Measurements from ENCODE around the gene SLC19A1. TPM values are rescaled to one million over a fixed set of nuclear protein-coding genes. Genes with fewer than 3 reads are reported as not detected.

Gene SLC19A1
- total RNA-seq, 2 donors from 2014 or later = 4.7 to 6.1 TPM

DNA sequence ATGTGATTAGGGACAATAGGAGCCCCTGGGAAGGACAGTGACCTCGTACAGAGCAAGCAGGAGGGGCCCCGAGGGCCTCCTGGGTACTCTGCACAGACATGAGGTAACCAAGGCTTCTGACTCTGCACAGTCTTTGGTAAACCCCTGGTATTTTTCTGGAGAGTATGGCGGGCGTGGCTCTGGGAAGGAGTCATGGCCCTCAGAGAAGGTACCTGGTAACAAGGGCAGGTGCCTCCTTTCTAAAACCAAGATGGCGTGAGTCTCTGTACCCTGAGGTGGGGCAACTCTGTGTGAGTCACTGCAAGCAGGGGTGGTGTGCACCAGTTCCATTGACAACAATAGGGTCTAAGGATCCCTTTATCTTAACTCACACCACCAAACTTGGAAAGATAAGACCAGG lies 39.9 kb upstream of the SLC19A1 start:
- ATAC-seq (ENCODE audit: insufficient number of reproducible peaks, low FRiP score, low read depth) (no peak), DNase-seq (ENCODE audit: low spot score) (no peak)
- Histone ChIP-seq H3K4me3 (no peak overlapping the region), H3K4me1 (ENCODE audit: control insufficient read depth in 1 of 2, low read depth in 2 of 2) (no peaks in the 10 kb centered on the region), H3K27me3 (replicated peaks; ENCODE audit: insufficient read depth) (no peaks in the 10 kb centered on the region), H3K27ac (no peak overlapping the region), H3K9me3 (peaks cover 15% of the 10 kb centered on the region), H3K36me3 (no peaks in the 10 kb centered on the region)
- TF ChIP-seq, protein P1, sequence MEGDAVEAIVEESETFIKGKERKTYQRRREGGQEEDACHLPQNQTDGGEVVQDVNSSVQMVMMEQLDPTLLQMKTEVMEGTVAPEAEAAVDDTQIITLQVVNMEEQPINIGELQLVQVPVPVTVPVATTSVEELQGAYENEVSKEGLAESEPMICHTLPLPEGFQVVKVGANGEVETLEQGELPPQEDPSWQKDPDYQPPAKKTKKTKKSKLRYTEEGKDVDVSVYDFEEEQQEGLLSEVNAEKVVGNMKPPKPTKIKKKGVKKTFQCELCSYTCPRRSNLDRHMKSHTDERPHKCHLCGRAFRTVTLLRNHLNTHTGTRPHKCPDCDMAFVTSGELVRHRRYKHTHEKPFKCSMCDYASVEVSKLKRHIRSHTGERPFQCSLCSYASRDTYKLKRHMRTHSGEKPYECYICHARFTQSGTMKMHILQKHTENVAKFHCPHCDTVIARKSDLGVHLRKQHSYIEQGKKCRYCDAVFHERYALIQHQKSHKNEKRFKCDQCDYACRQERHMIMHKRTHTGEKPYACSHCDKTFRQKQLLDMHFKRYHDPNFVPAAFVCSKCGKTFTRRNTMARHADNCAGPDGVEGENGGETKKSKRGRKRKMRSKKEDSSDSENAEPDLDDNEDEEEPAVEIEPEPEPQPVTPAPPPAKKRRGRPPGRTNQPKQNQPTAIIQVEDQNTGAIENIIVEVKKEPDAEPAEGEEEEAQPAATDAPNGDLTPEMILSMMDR (IDR thresholded peaks at IDR 0.05) = no peak

DNA sequence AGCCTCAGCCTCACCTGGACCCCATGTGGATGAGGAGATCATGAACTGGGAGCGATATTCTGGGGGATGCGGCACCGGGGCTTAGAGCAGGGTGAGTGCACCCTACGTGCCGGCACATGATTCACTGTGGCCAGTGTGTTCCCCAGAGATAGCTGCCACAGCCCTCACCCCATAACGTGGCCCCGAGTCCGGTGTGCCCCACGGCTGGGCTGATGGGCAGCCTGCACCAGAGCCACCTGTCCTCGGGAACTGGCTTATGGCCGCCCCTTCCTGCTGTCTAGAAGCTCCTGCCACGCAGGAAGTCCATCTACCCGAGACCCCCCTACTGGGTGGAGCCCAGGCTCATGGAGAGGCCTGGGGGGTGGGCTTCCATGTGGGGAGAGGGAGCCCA lies 39.1 kb upstream of the SLC19A1 start:
- TF ChIP-seq, protein P1 (IDR thresholded peaks at IDR 0.05) = no peak
- no peak overlapping the region for H3K27ac ChIP-seq
- no peaks in the 10 kb centered on the region for H3K27me3 ChIP-seq (replicated peaks; ENCODE audit: insufficient read depth)
- no peaks in the 10 kb centered on the region for H3K4me1 ChIP-seq (ENCODE audit: control insufficient read depth in 1 of 2, low read depth in 2 of 2)
- DNase-seq (ENCODE audit: low spot score) (no peak), ATAC-seq (ENCODE audit: insufficient number of reproducible peaks, low FRiP score, low read depth) (no peak)
- no peaks in the 10 kb centered on the region for H3K36me3 ChIP-seq
- H3K9me3 ChIP-seq = peaks cover 7% of the 10 kb centered on the region
- H3K4me3 ChIP-seq = no peak overlapping the region

DNA sequence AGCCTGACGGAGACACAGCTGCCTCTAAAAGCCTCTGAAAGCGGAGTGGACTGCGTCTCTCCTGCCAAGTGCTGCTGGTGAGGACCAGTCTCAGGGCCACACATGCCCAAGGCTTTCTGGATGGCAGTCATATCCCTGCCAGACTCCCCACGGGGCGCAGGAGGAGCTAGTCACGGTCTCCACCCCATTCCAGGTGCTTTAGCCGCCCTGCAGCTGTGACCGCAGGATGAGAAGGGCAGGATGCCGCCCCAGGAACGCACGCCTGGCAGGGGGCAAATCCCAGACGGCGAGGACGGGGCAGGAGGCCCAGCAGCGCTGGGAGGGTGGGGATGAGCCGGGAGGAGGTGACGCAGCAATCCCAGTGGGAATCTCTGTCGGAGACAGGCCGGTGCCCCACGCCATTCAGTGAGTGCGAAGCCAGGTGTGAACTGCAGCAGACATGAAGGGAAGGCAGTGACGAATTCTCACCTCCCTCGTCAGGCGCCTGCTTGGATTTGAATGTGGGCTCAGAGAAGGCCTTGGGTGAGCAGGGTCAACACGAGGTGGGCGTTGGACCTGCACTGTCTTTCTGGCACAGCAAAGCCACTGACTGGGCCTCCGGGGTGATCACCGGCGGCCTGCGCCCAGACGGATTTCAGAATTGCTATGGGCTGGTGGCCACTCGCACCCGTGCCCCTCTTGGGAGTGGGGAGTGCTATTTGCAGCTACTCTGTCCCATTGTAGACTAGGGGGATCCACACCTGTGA lies 38.5 kb upstream of the SLC19A1 start:
- H3K9me3 ChIP-seq = peaks cover 3% of the 10 kb centered on the region
- H3K27me3 ChIP-seq (replicated peaks; ENCODE audit: insufficient read depth) = no peaks in the 10 kb centered on the region
- no peaks in the 10 kb centered on the region for H3K36me3 ChIP-seq
- no peak overlapping the region for H3K4me3 ChIP-seq
- ATAC-seq (ENCODE audit: insufficient number of reproducible peaks, low FRiP score, low read depth) (no peak), DNase-seq (ENCODE audit: low spot score) (no peak)
- no peaks in the 10 kb centered on the region for H3K4me1 ChIP-seq (ENCODE audit: control insufficient read depth in 1 of 2, low read depth in 2 of 2)
- no peak overlapping the region for H3K27ac ChIP-seq
- TF ChIP-seq, protein P1 (IDR thresholded peaks at IDR 0.05) = no peak

DNA sequence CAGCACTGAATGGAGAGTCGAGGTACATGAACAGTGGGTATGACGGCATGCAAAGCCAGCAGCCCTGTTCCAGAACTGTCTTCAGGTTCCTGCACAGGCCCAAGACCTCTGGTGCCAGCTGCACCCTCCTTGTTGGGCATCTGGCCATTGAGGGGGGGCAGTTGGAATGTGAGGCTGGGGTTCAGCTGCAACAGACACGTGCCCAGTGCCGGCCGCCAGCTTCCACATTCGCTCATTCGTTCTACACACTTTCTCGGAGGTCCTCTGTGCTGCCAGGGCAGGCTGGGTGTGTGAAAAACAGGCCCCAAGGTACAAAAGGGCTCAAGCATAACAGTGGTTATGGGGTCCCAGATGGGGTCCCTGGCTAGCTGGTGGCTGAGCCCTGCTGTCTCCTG lies 37.9 kb upstream of the SLC19A1 start:
- no peak overlapping the region for H3K27ac ChIP-seq
- no peaks in the 10 kb centered on the region for H3K9me3 ChIP-seq
- no peaks in the 10 kb centered on the region for H3K36me3 ChIP-seq
- H3K4me1 ChIP-seq (ENCODE audit: control insufficient read depth in 1 of 2, low read depth in 2 of 2) = no peaks in the 10 kb centered on the region
- DNase-seq (ENCODE audit: low spot score) = no peak
- H3K27me3 ChIP-seq (replicated peaks; ENCODE audit: insufficient read depth) = no peaks in the 10 kb centered on the region
- H3K4me3 ChIP-seq = no peak overlapping the region
- TF ChIP-seq, protein P1 (IDR thresholded peaks at IDR 0.05) = no peak
- no peak for ATAC-seq (ENCODE audit: insufficient number of reproducible peaks, low FRiP score, low read depth)

DNA sequence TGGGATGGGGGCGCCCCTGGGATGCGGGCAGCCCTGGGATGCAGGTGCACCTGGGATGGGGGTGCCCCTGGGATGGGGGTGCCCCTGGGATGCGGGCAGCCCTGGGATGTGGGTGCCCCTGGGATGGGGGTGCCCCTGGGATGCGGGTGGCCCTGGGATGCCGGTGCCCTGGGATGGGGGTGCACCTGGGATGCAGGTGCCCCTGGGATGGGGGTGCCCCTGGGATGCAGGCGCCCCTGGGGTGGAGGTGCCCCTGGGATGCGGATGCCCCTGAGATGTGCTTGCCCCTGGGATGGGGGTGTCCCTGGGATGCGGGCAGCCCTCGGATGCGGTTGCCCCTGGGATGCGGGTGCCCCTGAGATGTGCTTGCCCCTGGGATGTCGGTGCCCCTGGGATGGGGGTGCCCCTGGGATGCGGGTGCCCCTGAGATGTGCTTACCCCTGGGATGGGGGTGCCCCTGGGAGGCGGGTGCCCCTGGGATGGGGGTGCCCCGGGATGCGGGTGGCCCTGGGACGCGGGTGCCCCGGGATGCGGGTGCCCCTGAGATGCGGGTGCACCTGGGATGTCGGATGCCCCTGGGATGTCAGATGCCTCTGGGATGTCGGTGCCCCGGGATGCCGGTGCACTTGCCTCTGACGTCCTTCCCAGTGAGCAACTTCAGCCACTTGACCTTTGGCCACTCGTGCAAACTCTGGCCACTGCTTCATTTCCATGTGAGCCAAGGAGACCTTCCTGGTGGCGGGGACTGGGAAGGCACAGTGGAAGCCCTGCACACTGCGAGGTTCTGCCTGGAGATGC lies 37.3 kb upstream of the SLC19A1 start:
- Histone ChIP-seq H3K27ac (no peak overlapping the region), H3K9me3 (no peaks in the 10 kb centered on the region), H3K4me3 (no peak overlapping the region), H3K27me3 (replicated peaks; ENCODE audit: insufficient read depth) (no peaks in the 10 kb centered on the region), H3K4me1 (ENCODE audit: control insufficient read depth in 1 of 2, low read depth in 2 of 2) (no peaks in the 10 kb centered on the region), H3K36me3 (no peaks in the 10 kb centered on the region)
- no peak for ATAC-seq (ENCODE audit: insufficient number of reproducible peaks, low FRiP score, low read depth)
- DNase-seq (ENCODE audit: low spot score) = no peak
- TF ChIP-seq, protein P1 (IDR thresholded peaks at IDR 0.05) = no peak
